ENCODE data around the gene CCDC60. TPM values are rescaled to one million over a fixed set of nuclear protein-coding genes. Genes with fewer than 3 reads are reported as not detected.

Gene CCDC60
- total RNA-seq, 4 donors from 2014 or later, result not detected

GRCh38 chr12:119547001-119547400 lies 212.5 kb downstream of the CCDC60 start:
- TF ChIP-seq CTCF (IDR thresholded peaks at IDR 0.05; ENCODE audit: low read depth), result no peak

DNA sequence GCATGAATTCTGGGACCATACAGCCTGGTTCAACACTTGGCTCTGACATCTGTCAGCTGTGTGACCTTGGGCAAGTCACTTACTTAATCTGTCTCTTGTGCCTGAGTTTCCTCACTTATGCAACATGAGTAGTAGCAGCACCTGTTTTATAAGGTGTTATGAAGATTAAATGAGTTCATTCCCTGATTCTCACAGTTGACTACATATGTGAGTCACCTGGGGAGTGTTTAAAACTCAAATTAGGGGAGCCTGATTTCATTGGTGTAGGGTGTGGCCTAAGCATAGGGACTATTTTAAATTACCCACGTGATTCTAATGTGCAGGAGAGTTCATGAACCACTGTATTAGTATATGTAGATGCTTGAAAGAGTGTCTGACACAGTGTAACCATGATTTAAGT lies 222.3 kb downstream of the CCDC60 start:
- TF ChIP-seq CTCF (IDR thresholded peaks at IDR 0.05; ENCODE audit: low read depth), result no peak

- TF ChIP-seq CTCF (IDR thresholded peaks at IDR 0.05; ENCODE audit: low read depth), result no peak
Observed at GRCh38 chr12:119565404-119565803, 230.9 kb downstream of the CCDC60 start.

DNA sequence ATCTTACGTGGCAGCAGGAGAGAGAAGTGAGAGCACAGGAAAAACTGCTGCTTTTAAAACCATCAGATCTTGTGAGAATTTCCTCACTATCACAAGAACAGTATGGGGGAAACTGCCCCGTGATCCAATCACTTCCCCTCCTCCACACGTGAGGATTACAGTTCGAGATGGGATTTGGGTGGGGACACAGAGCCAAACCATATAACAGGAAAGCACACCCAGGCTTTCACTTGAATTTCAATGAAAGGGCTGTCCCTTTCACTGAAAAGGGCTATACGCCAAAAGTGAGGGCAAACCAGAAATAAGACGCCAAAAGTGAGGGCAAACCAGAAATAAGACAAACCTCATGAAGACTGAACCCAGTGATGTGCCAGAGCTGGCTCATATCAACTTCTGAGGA lies 236.2 kb downstream of the CCDC60 start:
- TF ChIP-seq CTCF (IDR thresholded peaks at IDR 0.05; ENCODE audit: low read depth), result no peak

DNA sequence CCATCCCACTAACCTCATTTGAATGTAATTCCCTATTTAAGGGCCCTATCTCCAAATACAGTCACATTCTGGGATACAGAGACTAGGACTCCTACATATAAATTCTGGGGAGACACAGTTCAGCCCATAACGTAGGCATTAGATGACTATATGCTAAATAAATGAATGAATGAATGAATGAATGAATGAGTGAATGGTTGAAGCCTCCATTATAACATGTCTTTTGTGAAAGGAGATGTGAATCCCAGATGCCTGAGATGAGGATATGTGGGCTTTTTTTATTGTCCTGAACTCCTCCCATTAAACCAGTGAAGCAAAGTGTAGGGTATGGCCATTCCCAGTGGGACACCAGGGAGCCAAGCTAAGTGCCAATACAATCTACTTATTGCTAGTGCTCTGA lies 238.6 kb downstream of the CCDC60 start:
- no peak for TF ChIP-seq CTCF (IDR thresholded peaks at IDR 0.05; ENCODE audit: low read depth)

- TF ChIP-seq CTCF (IDR thresholded peaks at IDR 0.05; ENCODE audit: low read depth), result no peak
Observed at GRCh38 chr12:119574255-119574654, 239.7 kb downstream of the CCDC60 start.

DNA sequence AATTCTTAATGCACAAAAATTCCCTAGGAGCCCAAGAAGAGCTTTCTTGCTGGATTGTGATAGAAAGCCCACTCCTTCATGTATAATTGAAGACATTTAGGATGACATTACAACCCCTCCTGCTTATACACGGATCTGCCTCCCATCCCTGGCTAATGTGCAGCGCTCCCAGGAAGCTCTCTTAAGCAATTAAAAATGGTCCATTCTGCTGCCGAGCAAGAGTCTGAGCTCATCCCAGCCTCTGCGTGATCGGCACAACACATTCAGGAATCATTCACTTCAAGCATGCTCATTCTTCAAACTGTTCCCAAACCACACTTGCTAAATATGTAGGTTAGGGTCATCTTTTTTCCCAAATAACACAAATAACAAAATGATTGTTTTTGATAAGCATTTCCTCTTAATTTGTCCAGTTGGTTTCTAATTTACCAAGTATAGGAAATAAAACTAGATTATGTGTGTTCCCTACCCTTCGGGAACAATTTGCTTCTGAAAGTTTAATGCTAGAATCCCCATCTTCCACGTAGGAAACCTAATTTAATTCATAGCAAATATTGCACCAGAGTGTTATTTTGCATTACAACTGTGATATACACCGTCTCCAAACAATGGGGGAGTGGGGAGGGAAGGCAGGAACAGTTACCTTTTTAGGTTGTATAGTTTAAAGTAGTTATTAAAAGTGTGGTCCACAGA lies 241.7 kb downstream of the CCDC60 start:
- no peak for TF ChIP-seq CTCF (IDR thresholded peaks at IDR 0.05; ENCODE audit: low read depth)
